Activated CD4-positive, alpha-beta T cell treated with anti-CD3 and anti-CD28 coated beads, Interleukin-2, amount 50 U/mL, for 1 hour (primary cell): ENCODE measurements around the gene IFNL1.
"Not testable (repeated sequence)": the region's sequence is repeated elsewhere in the genome, so short reads cannot be mapped to it uniquely, and the experiment has no call there.

Experiments
- DNase-seq: peaks from one replicate; pipeline ENCODE4 v3.0.0-alpha.2; 2020

The IFNL1 gene

DNA sequence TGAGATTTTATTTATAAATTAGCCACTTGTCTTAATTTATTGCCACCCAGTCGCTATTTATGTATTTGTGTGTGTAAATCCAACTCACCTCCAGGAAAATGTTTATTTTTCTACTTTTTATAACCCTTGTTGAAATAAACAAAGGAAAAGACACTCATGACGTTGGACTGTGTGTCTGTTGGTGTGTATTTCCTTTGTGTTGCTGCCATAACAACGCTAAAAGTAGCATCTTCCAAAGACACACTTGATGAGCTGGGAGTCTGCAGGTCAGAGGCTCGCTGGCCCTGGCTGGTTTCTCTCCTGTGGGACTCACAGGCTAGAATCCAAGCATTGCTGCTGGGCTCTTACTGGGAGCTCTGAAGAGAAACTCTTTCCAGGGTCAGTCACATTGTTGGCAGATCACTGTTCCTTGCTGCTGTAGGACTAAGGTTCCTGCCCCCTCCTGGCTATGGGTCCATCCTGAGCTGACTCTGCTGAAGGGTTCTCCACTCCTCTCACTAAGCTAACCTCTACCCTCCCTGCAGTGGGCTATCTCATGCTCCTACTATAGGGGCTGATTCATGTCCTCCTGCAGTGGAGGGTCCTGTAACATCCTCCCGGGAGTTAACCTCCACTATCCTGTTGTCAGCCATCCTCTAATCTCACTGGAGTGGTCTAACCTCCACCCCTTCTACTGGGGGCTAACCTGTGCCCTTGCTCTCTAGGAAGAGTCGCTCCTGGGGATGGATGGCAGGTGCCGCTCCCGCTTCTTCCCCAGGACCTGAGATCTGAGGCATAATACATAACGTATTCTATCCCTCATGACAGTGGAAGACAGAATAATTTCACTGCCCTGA, 26.0 kb upstream of the IFNL1 start:
- no peak for DNase-seq

DNA sequence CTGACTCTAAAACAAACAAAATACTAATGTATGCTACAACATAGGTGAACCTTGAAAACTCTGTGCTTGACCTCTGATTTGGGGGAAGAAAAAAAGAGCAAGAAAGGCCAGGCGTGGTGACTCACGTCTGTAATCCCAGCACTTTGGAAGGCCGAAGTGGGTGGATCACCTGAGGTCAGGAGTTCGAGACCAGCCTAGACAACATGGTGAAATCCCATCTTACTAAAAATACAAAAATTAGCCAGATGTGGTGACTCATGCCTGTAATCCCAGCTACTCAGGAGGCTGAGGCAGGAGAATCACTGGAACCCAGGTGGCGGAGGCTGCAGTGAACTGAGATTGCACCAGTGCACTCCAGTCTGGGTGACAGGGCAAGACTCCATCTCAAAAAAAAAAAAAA, 22.3 kb upstream of the IFNL1 start:
- not testable (repeated sequence) for DNase-seq

DNA sequence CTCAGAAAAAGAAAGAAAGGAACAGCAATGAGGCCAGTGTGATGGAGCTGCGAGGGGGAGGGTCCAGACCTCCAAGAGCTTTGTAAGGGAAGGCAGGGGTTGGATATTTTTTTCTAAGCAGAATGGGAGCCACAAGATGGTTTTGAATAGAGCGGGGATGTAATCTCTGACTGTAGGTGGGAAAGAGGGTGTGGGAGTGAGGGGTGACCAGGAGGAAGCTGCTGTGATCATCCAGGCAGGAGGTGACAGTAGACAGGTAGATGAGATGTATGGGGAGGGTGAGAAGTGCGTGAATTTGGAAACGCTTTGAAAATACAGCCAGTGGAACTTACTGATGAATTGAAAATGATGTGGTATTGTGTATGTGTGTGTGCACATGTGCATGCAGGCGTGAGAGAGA, 20.6 kb upstream of the IFNL1 start:
- DNase-seq: no peak

DNA sequence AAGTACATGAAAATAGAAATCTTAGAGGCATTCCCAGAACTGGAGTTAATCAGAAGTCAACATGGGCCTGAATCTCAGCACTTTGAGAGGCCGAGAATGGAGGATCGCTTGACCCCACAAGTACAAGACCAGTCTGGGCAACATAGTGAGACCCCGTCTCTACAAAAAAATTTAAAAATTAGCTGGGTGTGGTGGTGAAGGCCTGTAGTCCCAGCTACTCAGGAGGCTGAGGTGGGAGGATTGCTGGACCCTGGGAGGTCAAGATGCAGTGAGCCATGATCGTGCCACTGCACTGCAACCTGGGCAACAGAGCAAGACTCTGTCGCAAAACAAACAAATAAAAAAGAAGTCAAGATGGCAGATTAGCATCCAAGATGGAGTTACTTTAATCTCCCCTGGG, 19.5 kb upstream of the IFNL1 start:
- no peak for DNase-seq

DNA sequence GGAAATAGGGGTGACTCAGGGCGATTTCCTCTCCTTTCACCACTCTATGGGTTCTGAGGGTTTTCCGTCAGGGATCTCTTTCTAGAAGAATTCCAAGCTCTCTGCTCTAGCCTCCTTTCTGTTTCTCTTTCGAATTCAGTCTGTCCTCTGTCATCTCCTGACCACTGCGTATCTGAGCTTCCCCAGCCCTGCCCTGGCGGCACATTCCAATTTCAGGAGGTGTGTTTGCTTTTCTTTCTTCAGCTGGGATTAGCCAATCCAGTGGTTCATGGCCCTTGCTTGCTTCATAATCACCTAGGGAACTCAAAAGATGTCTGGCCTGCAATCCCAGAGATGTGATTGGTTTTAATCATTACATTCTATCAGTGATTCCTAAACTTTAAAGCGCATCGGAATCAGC, 18.6 kb upstream of the IFNL1 start:
- no peak for DNase-seq

DNA sequence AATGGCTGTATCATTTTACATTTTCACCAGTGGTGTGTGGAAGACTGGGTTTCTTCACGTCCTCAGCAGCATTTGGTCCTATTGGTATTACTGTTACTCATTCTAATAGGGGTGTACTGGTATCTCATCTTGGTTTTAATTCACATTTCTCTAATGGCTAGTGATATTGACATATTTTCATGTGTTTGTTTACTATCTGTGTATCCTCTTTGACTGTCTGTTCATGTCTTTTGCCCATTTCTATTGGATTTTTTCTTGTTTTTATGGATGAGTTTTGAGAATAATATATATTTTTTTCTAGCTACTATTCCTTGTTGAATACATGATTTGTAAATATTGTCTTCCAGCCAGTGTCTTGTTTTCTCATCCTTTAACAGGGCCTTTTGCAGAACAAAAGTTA, 14.2 kb upstream of the IFNL1 start:
- no peak for DNase-seq

DNA sequence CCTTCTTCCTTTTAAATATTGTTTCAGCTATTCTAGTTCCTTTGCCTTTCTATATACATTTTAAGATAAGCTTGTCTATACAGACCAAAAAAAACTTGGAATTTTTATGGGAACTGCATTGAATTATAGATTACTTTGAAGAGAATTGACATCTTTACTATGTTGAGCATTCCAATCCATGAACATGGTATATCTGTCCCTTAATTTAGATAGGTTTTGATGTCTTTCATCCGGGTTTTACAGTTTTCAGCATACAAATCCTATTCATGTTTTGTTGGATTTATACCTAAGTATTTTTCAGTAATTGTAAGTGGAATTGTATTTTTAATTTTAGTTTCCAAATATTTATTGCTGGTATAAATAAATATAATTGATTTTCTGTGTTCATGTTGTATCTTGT, 12.2 kb upstream of the IFNL1 start:
- no peak for DNase-seq

DNA sequence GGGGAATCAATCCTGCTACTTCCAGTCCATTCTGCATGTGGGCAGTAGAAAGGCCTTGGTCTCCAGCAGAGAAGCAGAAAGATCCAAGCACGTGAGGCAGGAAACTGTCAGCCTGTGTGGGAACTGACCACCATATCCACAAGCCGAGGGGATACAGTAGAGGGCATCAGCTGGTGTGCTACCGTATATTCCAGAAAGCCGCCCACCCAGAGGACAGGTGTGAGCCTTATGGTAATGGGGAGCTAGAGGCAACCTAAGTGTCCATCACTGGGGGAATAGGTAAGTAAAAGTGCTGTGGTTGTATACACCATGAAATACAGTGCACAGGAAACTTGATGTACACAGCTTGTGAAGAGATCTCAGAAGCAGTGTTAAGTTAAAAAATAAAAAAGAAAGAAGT, 2.8 kb upstream of the IFNL1 start:
- no peak for DNase-seq

- no peak for DNase-seq
Observed at GRCh38 chr19:39296906-39297305, 699 bp downstream of the IFNL1 start.

DNA sequence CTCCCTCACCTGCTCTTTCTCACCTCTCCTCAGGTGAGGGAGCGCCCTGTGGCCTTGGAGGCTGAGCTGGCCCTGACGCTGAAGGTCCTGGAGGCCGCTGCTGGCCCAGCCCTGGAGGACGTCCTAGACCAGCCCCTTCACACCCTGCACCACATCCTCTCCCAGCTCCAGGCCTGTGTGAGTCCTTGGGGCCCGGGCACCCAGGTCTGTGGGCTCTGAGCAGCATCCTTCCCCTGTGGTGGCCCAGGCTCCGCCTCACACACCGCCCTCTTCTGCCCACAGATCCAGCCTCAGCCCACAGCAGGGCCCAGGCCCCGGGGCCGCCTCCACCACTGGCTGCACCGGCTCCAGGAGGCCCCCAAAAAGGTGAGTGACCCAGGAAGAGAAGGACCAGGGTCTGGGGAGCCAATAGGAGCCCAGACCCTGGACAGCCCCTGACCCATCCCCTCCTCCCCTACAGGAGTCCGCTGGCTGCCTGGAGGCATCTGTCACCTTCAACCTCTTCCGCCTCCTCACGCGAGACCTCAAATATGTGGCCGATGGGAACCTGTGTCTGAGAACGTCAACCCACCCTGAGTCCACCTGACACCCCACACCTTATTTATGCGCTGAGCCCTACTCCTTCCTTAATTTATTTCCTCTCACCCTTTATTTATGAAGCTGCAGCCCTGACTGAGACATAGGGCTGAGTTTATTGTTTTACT, 1.9 kb downstream of the IFNL1 start:
- peak; percentile 30 for DNase-seq

- no peak for DNase-seq
Observed at GRCh38 chr19:39299404-39299803, 3.2 kb downstream of the IFNL1 start.

DNA sequence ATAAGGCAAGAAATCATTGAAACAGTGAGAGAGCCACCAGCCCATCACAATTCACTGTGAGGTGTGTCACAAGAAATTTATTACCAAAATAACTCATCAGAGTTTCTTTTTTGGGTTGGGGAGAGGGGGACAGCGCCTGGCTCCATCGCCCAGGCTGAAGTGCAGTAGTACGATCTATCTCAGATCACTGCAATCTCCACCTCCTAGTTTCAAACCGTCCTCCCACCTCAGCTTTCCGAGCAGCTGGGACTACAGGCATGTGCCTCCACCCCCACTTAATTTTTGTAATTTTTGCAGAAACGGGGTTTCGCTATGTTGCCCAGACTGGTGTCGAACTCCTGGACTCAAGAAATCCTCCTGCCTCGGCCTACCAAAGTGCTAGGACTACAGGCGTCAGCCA, 3.6 kb downstream of the IFNL1 start:
- no peak for DNase-seq

DNA sequence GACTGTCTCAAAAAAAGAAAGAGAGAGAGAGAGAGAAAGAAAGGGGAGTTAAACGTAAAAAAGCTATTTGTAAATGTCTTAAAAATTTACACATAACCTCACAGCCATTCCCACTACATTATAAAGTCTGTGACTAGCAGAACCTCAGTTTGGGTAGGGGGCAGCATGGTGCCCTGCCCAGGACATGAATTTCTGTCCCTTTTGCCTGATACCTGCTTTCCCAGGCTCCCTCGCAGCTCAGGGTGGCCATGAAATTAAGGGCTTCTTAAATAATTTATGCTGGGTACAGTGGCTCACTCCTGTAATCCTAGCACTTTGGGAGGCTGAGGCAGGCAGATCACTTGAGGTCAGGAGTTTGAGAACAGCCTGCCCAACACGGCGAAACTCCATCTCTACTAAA, 4.8 kb downstream of the IFNL1 start:
- no peak for DNase-seq

- no peak for DNase-seq
Observed at GRCh38 chr19:39301562-39301961, 5.4 kb downstream of the IFNL1 start.

- DNase-seq: no peak
Observed at GRCh38 chr19:39303373-39304184, 7.4 kb downstream of the IFNL1 start.

GRCh38 chr19:39304185-39304513, 7.9 kb downstream of the IFNL1 start:
- DNase-seq: no peak

DNA sequence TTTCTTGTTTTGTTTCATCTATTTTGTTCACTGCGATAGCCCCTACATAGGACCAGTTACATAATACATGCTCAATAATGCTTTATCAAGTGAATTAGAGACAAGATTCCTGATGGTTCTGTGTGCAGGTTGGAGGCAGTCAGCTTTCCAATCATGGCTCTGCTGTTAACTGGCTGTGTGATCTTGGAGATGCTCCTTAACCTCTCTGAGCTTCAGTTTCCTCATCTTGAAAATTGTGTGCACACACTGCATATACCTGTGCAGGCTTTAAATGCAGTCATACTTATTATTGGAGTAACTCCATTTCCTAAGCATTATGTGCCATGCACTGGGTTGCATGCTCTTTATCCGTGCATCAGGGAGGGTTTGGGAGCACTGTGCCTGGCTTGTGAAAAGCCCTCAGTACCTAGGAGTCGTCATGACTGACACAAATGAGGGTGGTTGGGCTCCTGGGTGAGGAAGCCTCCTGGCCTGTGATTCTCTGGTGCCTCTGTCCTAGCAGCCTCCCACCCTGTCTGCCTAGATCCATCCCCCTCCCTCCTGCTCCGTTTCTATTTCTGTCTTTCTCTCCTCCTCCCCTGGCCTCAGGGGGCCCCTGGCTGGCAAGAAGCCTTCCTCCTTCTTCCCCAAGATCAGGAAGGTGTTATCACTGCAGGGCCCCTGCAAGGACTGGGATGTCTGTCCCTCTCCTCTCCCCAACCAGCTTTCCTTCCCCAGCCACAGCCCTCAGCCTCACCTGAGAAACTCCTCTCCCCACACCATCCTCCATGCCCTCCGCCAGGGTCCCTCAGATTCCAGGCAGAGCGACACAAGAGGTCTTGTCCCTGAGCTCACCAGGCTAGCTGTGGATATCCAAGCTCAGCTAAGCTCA, 8.7 kb downstream of the IFNL1 start:
- DNase-seq: no peak

DNA sequence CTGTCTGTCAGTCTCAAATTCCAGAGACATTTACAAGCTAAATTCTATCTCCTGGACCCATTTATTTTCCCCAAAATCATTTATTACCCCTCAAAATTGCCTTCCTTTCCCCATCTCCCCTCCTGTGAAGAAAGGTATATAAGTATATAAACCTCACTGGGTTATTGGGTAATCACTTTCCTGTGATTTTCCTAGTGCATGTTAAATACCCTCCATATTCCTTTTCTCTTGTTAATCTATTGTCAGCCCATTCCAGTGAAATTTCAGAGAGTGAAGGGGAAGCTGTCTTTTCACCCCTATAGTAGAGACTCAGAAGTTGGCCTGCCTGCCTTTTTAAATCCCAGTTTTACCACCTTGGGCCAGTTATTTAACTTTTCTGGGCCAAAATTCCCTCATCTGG, 9.9 kb downstream of the IFNL1 start:
- DNase-seq: no peak

DNA sequence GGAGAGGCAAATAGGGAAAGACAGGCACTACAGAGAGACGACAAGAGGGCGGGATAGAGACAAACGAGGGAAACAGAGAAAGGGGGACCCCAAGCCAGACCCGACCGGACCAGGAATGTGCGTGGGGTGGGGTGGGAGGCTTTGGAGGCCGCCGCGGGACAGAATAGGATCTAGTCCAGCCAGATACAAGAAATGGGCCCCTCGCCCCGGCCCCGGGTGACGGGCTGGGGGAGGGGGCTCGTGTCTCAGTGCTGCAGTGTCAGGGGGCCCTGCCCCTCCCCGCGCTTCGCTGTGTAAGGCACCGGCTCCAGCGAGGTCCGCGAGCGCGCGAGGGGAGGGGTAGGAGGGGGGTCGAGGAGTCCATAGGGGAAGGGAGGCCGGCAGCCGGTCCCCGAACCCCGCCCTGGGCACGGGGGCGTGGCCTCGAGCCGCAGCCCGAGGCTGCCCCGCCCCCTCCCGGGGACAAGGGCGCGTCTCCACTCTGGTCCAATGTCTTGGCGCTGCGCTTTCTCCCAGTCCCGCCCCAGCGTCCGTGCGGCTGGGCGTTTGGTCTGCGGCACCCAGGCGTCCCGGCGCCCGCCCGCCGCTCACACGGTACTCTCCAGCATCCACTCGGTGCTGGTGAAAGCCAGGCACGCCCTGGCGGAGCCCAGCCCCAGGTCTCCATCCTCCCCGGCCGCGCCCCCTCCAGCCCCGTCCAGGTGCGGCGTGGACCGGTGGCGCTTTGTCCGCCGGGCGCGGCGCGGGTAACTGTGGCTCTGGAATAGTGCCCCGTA, 11.0 kb downstream of the IFNL1 start:
- DNase-seq: no peak

GRCh38 chr19:39307822-39308530, 11.8 kb downstream of the IFNL1 start:
- no peak for DNase-seq

- DNase-seq: no peak
Observed at GRCh38 chr19:39308531-39309304, 12.5 kb downstream of the IFNL1 start.
